OCI-LY7 (cell line): ENCODE measurements around the gene OTOF. TPM values are rescaled to one million over a fixed set of nuclear protein-coding genes. Genes with fewer than 3 reads are reported as not detected.

Experiments used
- Bru-seq: library from RNA; stranded (reverse); fragments of 400-500 nt; gene quantifications from one replicate; lab custom pipeline; 2021; lab: Mats Ljungman, UMichigan
- BruChase-seq, 2 experiments: library from RNA; stranded (reverse); fragments of 400-500 nt; gene quantifications; one replicate each; lab custom pipeline; 2021; lab: Mats Ljungman, UMichigan
- BruUV-seq: library from RNA; stranded (reverse); fragments of 400-500 nt; replicated peaks from 2 replicates; lab custom pipeline; 2021; lab: Mats Ljungman, UMichigan
- CTCF ChIA-PET: fragments of 300-600 bp; sonication (Branson Sonifier 250); formaldehyde crosslinking; loops from one replicate; lab custom pipeline; 2022; ENCODE audit warnings: antibody characterized with exemption; ENCODE audit not compliant: unreplicated experiment; lab: Charles Lee
- POLR2A ChIA-PET: fragments of 300-600 bp; sonication (Branson Sonifier 250); formaldehyde crosslinking; loops from one replicate; lab custom pipeline; 2022; ENCODE audit warnings: antibody characterized with exemption; lab: Charles Lee
- DNase-seq: peaks from one replicate; pipeline ENCODE4 v3.0.0-alpha.2; 2015; ENCODE audit warnings: low spot score
- H2AFZ ChIP-seq: fragments of 200-600 bp; sonication (generic), shearing (Covaris generic); 2 replicates; pipeline ENCODE4 v1.6.1; 2014; ENCODE audit warnings: mild to moderate bottlenecking, antibody characterized with exemption, low read length, moderate library complexity
- H3K27ac ChIP-seq: fragments of 200-600 bp; sonication (generic); 2 replicates; pipeline ENCODE4 v1.5.1; 2014; ENCODE audit warnings: mixed run types, low read depth, mild to moderate bottlenecking, moderate library complexity, low read length, inconsistent platforms; ENCODE audit not compliant: poor library complexity, severe bottlenecking
- H3K36me3 ChIP-seq: fragments of 200-600 bp; sonication (generic); 2 replicates; pipeline ENCODE4 v1.6.1; 2014; ENCODE audit warnings: mild to moderate bottlenecking, antibody characterized with exemption, low read length, moderate library complexity, mixed read lengths; ENCODE audit not compliant: insufficient read depth
- H3K4me1 ChIP-seq: fragments of 200-600 bp; sonication (generic); 2 replicates; pipeline ENCODE4 v1.5.1; 2014; ENCODE audit warnings: mild to moderate bottlenecking, low read length; ENCODE audit not compliant: insufficient read depth, poor library complexity, severe bottlenecking
- H3K4me2 ChIP-seq: fragments of 200-600 bp; sonication (generic); 2 replicates; pipeline ENCODE4 v1.6.1; 2014; ENCODE audit warnings: mild to moderate bottlenecking, low read length
- H3K4me3 ChIP-seq: fragments of 200-600 bp; sonication (generic); 2 replicates; pipeline ENCODE4 v1.5.1; 2014; ENCODE audit warnings: mild to moderate bottlenecking, low read depth, low read length; ENCODE audit not compliant: poor library complexity, severe bottlenecking
- H3K79me2 ChIP-seq: fragments of 200-600 bp; sonication (generic); 2 replicates; pipeline ENCODE4 v1.6.1; 2016; ENCODE audit warnings: low read depth, mild to moderate bottlenecking, low read length, moderate library complexity, mixed read lengths; ENCODE audit not compliant: insufficient read depth
- H3K9me2 ChIP-seq: fragments of 200-600 bp; sonication (generic); 2 replicates; pipeline ENCODE4 v1.6.1; 2016; ENCODE audit warnings: mild to moderate bottlenecking, low read length, mixed read lengths; ENCODE audit not compliant: insufficient read depth
- H3K9me3 ChIP-seq: fragments of 200-600 bp; sonication (generic); 2 replicates; pipeline ENCODE4 v1.6.1; 2014; ENCODE audit warnings: mild to moderate bottlenecking, mixed run types, low read length, mixed read lengths
- H4K20me1 ChIP-seq: fragments of 200-600 bp; sonication (generic); 2 replicates; pipeline ENCODE4 v1.6.1; 2014; ENCODE audit warnings: mild to moderate bottlenecking, antibody characterized with exemption, low read length, moderate library complexity, mixed read lengths; ENCODE audit not compliant: insufficient read depth
- EZH2phosphoT487 ChIP-seq: fragments of 200-600 bp; sonication (generic); IDR thresholded peaks from 2 replicates; pipeline ENCODE4 v1.6.1; 2018; ENCODE audit warnings: low read depth, borderline replicate concordance, mild to moderate bottlenecking, mixed run types, antibody characterized with exemption, low read length, moderate library complexity, mixed read lengths
- intact Hi-C: fragments of 100-400 bp; cut with micrococcal nuclease; formaldehyde crosslinking; loops from one replicate; pipeline ENCODE4 v1.10.0; 2022; ENCODE audit not compliant: unreplicated experiment
- long read RNA-seq: library from polyadenylated mRNA; stranded (forward); transcript quantifications from one replicate; pipeline ENCODE4 v2.0.0, GENCODE V29; 2022
- total RNA-seq, 2 experiments: library from RNA; depleted of rRNA in 1 of 2; stranded (reverse); fragments of >200 nt in 1 of 2; shearing (Covaris generic) in 1 of 2; gene quantifications; 2 replicates each; pipeline ENCODE4 v1.2.3, GENCODE V29; 2014 to 2022
- TF ChIP-seq, protein P1 (sequence below): fragments of 200-600 bp; sonication (generic); conservative IDR thresholded peaks from 2 replicates; pipeline ENCODE4 v1.5.1; 2014; ENCODE audit warnings: mild to moderate bottlenecking, antibody characterized with exemption, low read length, moderate library complexity, mixed read lengths

The OTOF gene
- total RNA-seq (2014; rRNA removed; shearing (Covaris generic)) (not detected in 2 replicates), total RNA-seq (2022) (not detected in 2 replicates), Bru-seq, nascent RNA (not detected), BruChase-seq, experiment 1, labeled RNA remaining after a 6-hour chase (not detected), BruChase-seq, experiment 2, labeled RNA remaining after a 2-hour chase (not detected)
- long read RNA-seq = 0 reads

DNA sequence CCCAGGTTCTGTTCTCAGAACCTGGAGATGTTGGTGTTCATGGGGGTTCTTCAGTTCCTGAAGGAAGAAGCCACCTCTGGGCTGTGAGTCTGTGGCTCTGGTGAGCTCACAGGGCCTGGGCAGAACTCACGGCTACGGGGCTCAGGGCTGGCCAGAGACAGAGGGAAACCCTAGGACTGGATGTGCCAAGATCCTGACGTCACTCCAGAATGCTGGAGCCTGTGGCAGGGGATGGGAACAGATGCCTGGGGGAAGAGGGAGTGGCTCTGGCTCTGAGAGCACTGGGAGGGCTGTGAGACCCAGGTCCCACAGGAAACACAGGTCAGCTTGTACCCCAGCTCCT, at the start of gene OTOF:
TSS of gene OTOF (minus strand) at position 214 of the 343 bp plus-strand sequence.
- no peaks in the 10 kb centered on the region for H4K20me1 ChIP-seq
- intact Hi-C loops = no loop called here
- H3K4me3 ChIP-seq = no peak within 1 kb of the TSS
- no peaks in the 10 kb centered on the region for H3K9me3 ChIP-seq
- H3K79me2 ChIP-seq = no peaks in the 10 kb centered on the region
- H2AFZ ChIP-seq = no peak within 1 kb of the TSS
- TF ChIP-seq EZH2phosphoT487 = no peak
- TF ChIP-seq, protein P1, sequence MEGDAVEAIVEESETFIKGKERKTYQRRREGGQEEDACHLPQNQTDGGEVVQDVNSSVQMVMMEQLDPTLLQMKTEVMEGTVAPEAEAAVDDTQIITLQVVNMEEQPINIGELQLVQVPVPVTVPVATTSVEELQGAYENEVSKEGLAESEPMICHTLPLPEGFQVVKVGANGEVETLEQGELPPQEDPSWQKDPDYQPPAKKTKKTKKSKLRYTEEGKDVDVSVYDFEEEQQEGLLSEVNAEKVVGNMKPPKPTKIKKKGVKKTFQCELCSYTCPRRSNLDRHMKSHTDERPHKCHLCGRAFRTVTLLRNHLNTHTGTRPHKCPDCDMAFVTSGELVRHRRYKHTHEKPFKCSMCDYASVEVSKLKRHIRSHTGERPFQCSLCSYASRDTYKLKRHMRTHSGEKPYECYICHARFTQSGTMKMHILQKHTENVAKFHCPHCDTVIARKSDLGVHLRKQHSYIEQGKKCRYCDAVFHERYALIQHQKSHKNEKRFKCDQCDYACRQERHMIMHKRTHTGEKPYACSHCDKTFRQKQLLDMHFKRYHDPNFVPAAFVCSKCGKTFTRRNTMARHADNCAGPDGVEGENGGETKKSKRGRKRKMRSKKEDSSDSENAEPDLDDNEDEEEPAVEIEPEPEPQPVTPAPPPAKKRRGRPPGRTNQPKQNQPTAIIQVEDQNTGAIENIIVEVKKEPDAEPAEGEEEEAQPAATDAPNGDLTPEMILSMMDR = no peak
- CTCF ChIA-PET = interaction anchor here (0.6 kb wide), 1 partner anchor 64 kb away, joined by 3 read pairs; no protein-coding TSS in a partner anchor
- no peaks in the 10 kb centered on the region for H3K9me2 ChIP-seq
- no peak within 1 kb of the TSS for H3K4me2 ChIP-seq
- no TSS peak for BruUV-seq
- H3K36me3 ChIP-seq = no peaks in the 10 kb centered on the region
- H3K27ac ChIP-seq = no peak within 1 kb of the TSS
- POLR2A ChIA-PET = no interaction called here
- no peaks in the 10 kb centered on the region for H3K4me1 ChIP-seq
- DNase-seq = no peak

DNA sequence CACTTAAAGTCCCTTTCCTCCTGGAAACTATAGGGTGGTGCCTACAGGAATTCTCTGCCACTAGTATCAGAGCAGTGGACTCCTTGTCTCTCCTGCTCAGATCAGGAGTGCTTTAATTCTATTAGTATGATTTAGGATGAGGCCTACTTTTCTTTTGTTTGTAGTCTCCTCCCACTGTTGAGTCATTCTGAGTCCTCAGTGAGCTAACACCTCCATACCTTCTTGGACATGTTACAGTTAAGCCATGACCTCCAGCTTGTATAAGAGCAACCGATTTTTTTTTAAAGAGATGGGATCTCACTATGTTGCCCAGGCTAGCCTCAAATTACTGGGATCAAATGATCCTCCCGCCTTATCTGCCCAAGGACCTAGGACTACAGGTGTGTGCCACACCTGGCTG, 48.7 kb upstream of the OTOF start:
- no peak overlapping the region for H3K4me3 ChIP-seq
- BruUV-seq = no TSS peak
- ChIA-PET POLR2A (no interaction called here), CTCF (no interaction called here)
- H3K36me3 ChIP-seq = no peaks in the 10 kb centered on the region
- H2AFZ ChIP-seq = no peak overlapping the region
- no peaks in the 10 kb centered on the region for H3K9me2 ChIP-seq
- intact Hi-C loops = no loop called here
- TF ChIP-seq, protein P1 = no peak
- TF ChIP-seq EZH2phosphoT487 = no peak
- H3K9me3 ChIP-seq = no peaks in the 10 kb centered on the region
- no peaks in the 10 kb centered on the region for H3K79me2 ChIP-seq
- no peak overlapping the region for H3K4me2 ChIP-seq
- H3K27ac ChIP-seq = no peak overlapping the region
- DNase-seq = no peak
- H4K20me1 ChIP-seq = no peaks in the 10 kb centered on the region
- H3K4me1 ChIP-seq = no peaks in the 10 kb centered on the region

DNA sequence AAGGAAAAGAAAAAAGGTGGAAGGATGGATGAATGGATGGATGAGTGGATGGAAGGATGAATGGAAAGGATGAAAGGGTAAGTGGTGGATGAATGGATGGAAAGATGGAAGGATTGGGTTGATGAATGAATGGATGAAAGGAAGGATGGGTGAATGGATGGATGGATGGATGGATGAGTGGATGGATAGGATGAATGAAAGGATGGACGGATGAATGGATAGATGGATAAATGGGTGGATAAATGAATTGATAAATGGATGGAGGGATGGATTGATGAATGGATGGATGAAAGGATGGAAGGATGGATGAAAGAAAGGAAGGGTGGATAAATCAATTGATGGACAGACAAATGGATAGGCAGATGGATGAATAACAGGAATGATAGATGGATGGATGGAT, 48.2 kb upstream of the OTOF start:
- DNase-seq = no peak
- Histone ChIP-seq H3K9me3 (no peaks in the 10 kb centered on the region), H3K27ac (no peak overlapping the region), H3K36me3 (no peaks in the 10 kb centered on the region), H3K9me2 (no peaks in the 10 kb centered on the region), H4K20me1 (no peaks in the 10 kb centered on the region), H3K4me2 (no peak overlapping the region), H3K79me2 (no peaks in the 10 kb centered on the region), H3K4me1 (no peaks in the 10 kb centered on the region), H2AFZ (no peak overlapping the region), H3K4me3 (no peak overlapping the region)
- intact Hi-C loops = no loop called here
- BruUV-seq = no TSS peak
- POLR2A ChIA-PET = no interaction called here
- TF ChIP-seq, protein P1 = no peak
- TF ChIP-seq EZH2phosphoT487 = no peak
- CTCF ChIA-PET = no interaction called here
